ENCODE measurements around the gene HTRA3.

- TF ChIP-seq POLR2A (IDR thresholded peaks at IDR 0.05): no peak
- no peak for TF ChIP-seq CTCF (IDR thresholded peaks at IDR 0.05)
- TF ChIP-seq POLR2AphosphoS5 (IDR thresholded peaks at IDR 0.05): no peak
Measured at GRCh38 chr4:8307121-8307520, 37.6 kb downstream of the HTRA3 start.
